Measurements from ENCODE around the gene MYG1.

GRCh38 chr12:53267999-53268629, 31.4 kb upstream of the MYG1 start, which contains the start of gene ESPL1:
- TF ChIP-seq CTCF (IDR thresholded peaks at IDR 0.05 in 2 of 3, conservative IDR thresholded peaks at IDR 0.05 in 1 of 3; ENCODE audit: borderline replicate concordance in 1 of 3, insufficient read depth in 1 of 3, low read depth in 2 of 3, low read length in 2 of 3) (peak in 1 of 3 experiments; percentile 33; a peak in 3 of 6 replicates), MAX (IDR thresholded peaks at IDR 0.05) (peak; percentile 80), YY1 (IDR thresholded peaks at IDR 0.05; ENCODE audit: extremely low read depth, insufficient replicate concordance, low read depth, low read length) (no peak), EZH2 (IDR thresholded peaks at IDR 0.05) (no peak), POLR2AphosphoS5 (IDR thresholded peaks at IDR 0.05; ENCODE audit: low read depth, low read length) (peak; percentile 76), RAD21 (IDR thresholded peaks at IDR 0.05; ENCODE audit: low read depth) (peak; percentile 53), ATF3 (IDR thresholded peaks at IDR 0.05) (no peak)
